Lower lobe of right lung (tissue), 2 donors: Measurements from ENCODE around the gene SNX13. TPM values are rescaled to one million over a fixed set of nuclear protein-coding genes. Genes with fewer than 3 reads are reported as not detected.

Experiments used
- ATAC-seq, 2 donors: fragments of 200-7000 bp; cut with Tn5 transposase; one replicate each; pipeline ENCODE4 v1.9.1; 2020 to 2022; ENCODE audit warnings: mild to moderate bottlenecking in 2 of 2, moderate library complexity in 2 of 2
- DNase-seq: peaks from one replicate; pipeline ENCODE4 v3.0.0-alpha.2; 2020
- H3K27ac ChIP-seq: fragments of 200-600 bp; one replicate; pipeline ENCODE4 v1.8.0; 2022
- H3K27me3 ChIP-seq: fragments of 200-600 bp; one replicate; pipeline ENCODE4 v1.8.0; 2022; ENCODE audit warnings: low read depth
- H3K36me3 ChIP-seq: fragments of 200-600 bp; one replicate; pipeline ENCODE4 v1.8.0; 2022; ENCODE audit warnings: mild to moderate bottlenecking
- H3K4me1 ChIP-seq: fragments of 200-600 bp; one replicate; pipeline ENCODE4 v1.8.0; 2022
- H3K4me3 ChIP-seq: fragments of 200-600 bp; one replicate; pipeline ENCODE4 v1.8.0; 2022; ENCODE audit warnings: mild to moderate bottlenecking
- H3K9me3 ChIP-seq: fragments of 200-600 bp; one replicate; pipeline ENCODE4 v1.8.0; 2022
- CTCF ChIP-seq: fragments of 200-600 bp; IDR thresholded peaks from one replicate; pipeline ENCODE4 v1.8.0; 2022; ENCODE audit warnings: antibody characterized with exemption, mild to moderate bottlenecking
- intact Hi-C: fragments of 100-400 bp; cut with DNase I; formaldehyde crosslinking; loops from one replicate; pipeline ENCODE4 v1.11.0; 2022
- total RNA-seq: library from RNA; stranded (reverse); fragmentation: NEBNext Ultra II Directional; extraction: Animal tissue kit (Norgen Biotek cat#: 25700); gene quantifications from one replicate; pipeline ENCODE4 v1.2.1, GENCODE V29; 2021
- donor health status: DM: no; HTN: yes; CAD: no; lungs with severe emphysema.

The SNX13 gene
- total RNA-seq, 1 donor from 2014 or later = 62.7 TPM

- ATAC-seq (no peak), DNase-seq (no peak)
- Histone ChIP-seq H3K9me3 (no peaks in the 10 kb centered on the region), H3K27ac (no peak overlapping the region), H3K36me3 (no peaks in the 10 kb centered on the region), H3K27me3 (no peaks in the 10 kb centered on the region), H3K4me1 (no peaks in the 10 kb centered on the region), H3K4me3 (no peak overlapping the region)
- no peak for TF ChIP-seq CTCF
- intact Hi-C loops = no loop called here
Observed at GRCh38 chr7:17782216-17782549, 158.1 kb downstream of the SNX13 start.

- DNase-seq (no peak), ATAC-seq (no peak)
- no peak overlapping the region for H3K27ac ChIP-seq
- intact Hi-C loops = no loop called here
- H3K4me1 ChIP-seq = no peaks in the 10 kb centered on the region
- H3K36me3 ChIP-seq = no peaks in the 10 kb centered on the region
- H3K4me3 ChIP-seq = no peak overlapping the region
- H3K9me3 ChIP-seq = no peaks in the 10 kb centered on the region
- TF ChIP-seq CTCF = no peak
- H3K27me3 ChIP-seq = no peaks in the 10 kb centered on the region
Observed at GRCh38 chr7:17781491-17782215, 158.6 kb downstream of the SNX13 start.

GRCh38 chr7:17779381-17779780, 160.9 kb downstream of the SNX13 start:
- DNase-seq (no peak), ATAC-seq (no peak)
- no peak for TF ChIP-seq CTCF
- Histone ChIP-seq H3K27ac (no peak overlapping the region), H3K4me1 (no peaks in the 10 kb centered on the region), H3K27me3 (no peaks in the 10 kb centered on the region), H3K9me3 (no peaks in the 10 kb centered on the region), H3K4me3 (no peak overlapping the region), H3K36me3 (no peaks in the 10 kb centered on the region)
- intact Hi-C loops = no loop called here

- Histone ChIP-seq H3K27me3 (no peaks in the 10 kb centered on the region), H3K27ac (no peak overlapping the region), H3K9me3 (no peaks in the 10 kb centered on the region), H3K4me1 (peaks cover 6% of the 10 kb centered on the region), H3K4me3 (no peak overlapping the region), H3K36me3 (no peaks in the 10 kb centered on the region)
- TF ChIP-seq CTCF = no peak
- DNase-seq (no peak), ATAC-seq (no peak)
- intact Hi-C loops = no loop called here
Observed at GRCh38 chr7:17774716-17775288, 165.5 kb downstream of the SNX13 start.

DNA sequence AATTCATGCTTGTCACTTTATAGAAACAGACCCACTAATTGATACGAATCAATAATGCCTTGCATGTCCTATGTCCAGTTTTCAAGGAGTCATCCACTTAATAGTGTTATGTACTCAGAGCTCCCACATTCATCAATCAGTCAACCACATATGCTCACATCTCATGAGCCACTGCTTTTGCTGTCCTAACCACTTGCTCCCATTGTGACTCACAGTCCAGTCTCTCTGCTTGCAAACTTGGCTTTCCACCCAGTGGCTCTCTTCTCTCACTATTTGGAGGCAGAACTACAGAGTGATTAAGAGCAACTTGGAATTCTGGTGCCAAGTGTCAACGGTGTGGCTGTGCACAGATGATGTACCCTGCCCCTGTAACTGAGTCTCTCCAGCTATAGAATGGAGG, 166.0 kb downstream of the SNX13 start:
- DNase-seq (no peak), ATAC-seq (no peak)
- TF ChIP-seq CTCF = no peak
- H3K27ac ChIP-seq = no peak overlapping the region
- H3K4me1 ChIP-seq = peaks cover 6% of the 10 kb centered on the region
- no peaks in the 10 kb centered on the region for H3K36me3 ChIP-seq
- no peak overlapping the region for H3K4me3 ChIP-seq
- no peaks in the 10 kb centered on the region for H3K27me3 ChIP-seq
- intact Hi-C loops = no loop called here
- H3K9me3 ChIP-seq = no peaks in the 10 kb centered on the region
